Activated T-helper 1 cell treated with anti-CD3 and anti-CD28 coated beads, Interleukin-12 subunit alpha, Interleukin-12 subunit beta, Interleukin-2, Interleukin-4 antibody, amounts not matched to agents 30 ng/mL and 10 ng/mL and 1 ng/mL, durations not matched to agents 14 hours and 24 hours and 36 hours (primary cell): ENCODE results near the gene AP1M2. TPM values are rescaled to one million over a fixed set of nuclear protein-coding genes. Genes with fewer than 3 reads are reported as not detected.
"Not testable (repeated sequence)": the region's sequence is repeated elsewhere in the genome, so short reads cannot be mapped to it uniquely, and the experiment has no call there.

Source experiments
- DNase-seq: peaks from one replicate; pipeline ENCODE4 v3.0.0; 2021; ENCODE audit warnings: low spot score
- H3K27ac Mint-ChIP-seq: one replicate; pipeline ENCODE4 v1.8.0; 2021; ENCODE audit warnings: mild to moderate bottlenecking, mixed read lengths
- H3K27me3 Mint-ChIP-seq: one replicate; pipeline ENCODE4 v1.8.0; 2022; ENCODE audit warnings: mild to moderate bottlenecking, moderate library complexity, mixed read lengths; ENCODE audit not compliant: insufficient read depth
- H3K36me3 Mint-ChIP-seq: one replicate; pipeline ENCODE4 v1.8.0; 2021; ENCODE audit warnings: low read depth, mixed read lengths
- H3K4me1 Mint-ChIP-seq: one replicate; pipeline ENCODE4 v1.8.0; 2021; ENCODE audit warnings: low read depth, mixed read lengths
- H3K4me3 Mint-ChIP-seq: one replicate; pipeline ENCODE4 v1.8.0; 2021; ENCODE audit warnings: mild to moderate bottlenecking, moderate library complexity, mixed read lengths
- H3K9me3 Mint-ChIP-seq: one replicate; pipeline ENCODE4 v1.8.0; 2021; ENCODE audit warnings: mixed read lengths
- intact Hi-C: fragments of 100-400 bp; cut with micrococcal nuclease; formaldehyde crosslinking; loops from one replicate; pipeline ENCODE4 v1.15.1; 2024
- total RNA-seq: library from RNA; stranded (reverse); gene quantifications from 2 replicates; pipeline ENCODE4 v1.2.3, GENCODE V29; 2022

Gene AP1M2
- total RNA-seq, 1 donor from 2014 or later, result not detected

DNA sequence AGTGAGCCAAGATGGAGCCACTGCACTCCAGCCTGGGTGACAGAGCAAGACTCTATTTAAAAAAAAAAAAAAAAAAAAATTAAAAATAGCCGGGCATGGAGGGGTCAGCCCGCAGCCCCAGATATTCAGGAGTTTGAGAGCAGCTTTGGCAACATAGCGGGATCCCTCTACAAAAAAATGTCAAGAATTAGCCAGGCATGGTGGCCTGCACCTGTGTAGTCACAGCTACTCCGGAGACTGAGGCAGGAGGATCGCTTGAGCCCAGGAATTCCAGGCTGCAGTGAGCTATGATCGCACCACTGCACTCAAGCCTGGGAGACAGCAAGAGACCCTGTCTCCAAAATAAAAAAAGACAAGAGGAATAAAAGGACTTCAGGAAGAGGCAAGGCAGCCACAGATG, 716 bp downstream of the AP1M2 start:
- Mint-ChIP-seq H3K36me3 (peaks cover 6% of the 10 kb centered on the region), H3K27ac (no peak overlapping the region), H3K9me3 (no peaks in the 10 kb centered on the region), H3K4me3 (no peak overlapping the region), H3K4me1 (peaks cover 16% of the 10 kb centered on the region), H3K27me3 (peaks cover 19% of the 10 kb centered on the region)
- DNase-seq, result no peak
- intact Hi-C loops, result no loop called here

DNA sequence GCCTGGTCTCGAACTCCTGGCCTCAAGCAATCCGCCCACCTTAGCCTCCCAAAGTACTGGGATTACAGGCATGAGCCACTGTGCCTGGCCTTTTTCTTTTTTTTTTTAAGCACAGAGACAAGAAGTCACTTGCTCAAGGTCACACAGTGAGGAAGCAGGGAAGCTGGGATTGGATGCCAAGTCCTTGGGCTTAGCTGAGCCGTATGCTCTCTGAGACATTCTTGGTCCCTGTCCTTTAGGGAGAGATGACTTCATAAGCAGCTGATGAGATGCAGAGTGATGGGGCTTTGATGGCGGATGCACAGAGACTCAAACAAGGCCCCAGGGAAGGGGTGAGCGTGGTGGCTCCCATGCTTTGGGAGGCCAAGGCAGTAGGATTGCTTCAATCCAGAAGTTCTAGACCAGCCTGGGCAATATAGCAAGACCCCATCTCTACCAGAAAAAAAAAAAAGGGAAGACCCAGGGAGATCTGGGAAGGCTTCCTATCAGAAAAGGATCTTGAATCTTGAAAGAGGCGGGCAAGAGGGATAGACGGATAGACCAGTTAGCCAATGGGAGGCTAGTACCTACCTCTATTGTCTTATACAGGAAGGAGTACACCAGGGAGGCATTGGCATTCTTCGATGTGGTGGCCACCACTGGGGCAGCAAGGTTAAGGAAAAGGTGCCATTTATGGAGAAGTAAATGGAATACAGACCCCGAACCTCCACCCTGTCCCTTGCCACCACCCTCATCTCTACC, 3.9 kb downstream of the AP1M2 start:
- Mint-ChIP-seq H3K4me3 (no peak overlapping the region), H3K4me1 (peaks cover 16% of the 10 kb centered on the region), H3K36me3 (peaks cover 6% of the 10 kb centered on the region), H3K9me3 (no peaks in the 10 kb centered on the region), H3K27me3 (peaks cover 19% of the 10 kb centered on the region), H3K27ac (no peak overlapping the region)
- DNase-seq, result no peak
- intact Hi-C loops, result no loop called here

DNA sequence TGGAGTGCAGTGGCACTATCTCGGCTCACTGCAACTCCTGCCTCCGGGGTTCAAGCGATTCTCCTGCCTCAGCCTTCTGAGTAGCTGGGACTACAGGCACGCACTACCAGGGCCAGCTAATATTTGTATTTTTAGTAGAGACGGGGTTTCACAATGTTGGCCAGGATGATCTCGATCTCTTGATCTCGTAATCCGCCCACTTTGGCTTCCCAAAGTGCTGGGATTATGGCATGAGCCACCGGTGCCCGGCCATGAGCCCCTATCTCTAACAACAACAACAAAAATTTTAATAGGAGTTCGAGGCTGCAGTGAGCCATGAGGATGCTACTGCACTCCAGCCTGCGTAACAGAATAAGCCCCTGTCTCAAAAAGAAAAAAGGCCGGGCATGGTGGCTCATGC, 5.0 kb downstream of the AP1M2 start:
- Mint-ChIP-seq H3K27ac (no peak overlapping the region), H3K4me3 (no peak overlapping the region), H3K4me1 (peaks cover 12% of the 10 kb centered on the region), H3K27me3 (peaks cover 10% of the 10 kb centered on the region), H3K36me3 (no peaks in the 10 kb centered on the region), H3K9me3 (no peaks in the 10 kb centered on the region)
- intact Hi-C loops, result no loop called here
- DNase-seq, result no peak

DNA sequence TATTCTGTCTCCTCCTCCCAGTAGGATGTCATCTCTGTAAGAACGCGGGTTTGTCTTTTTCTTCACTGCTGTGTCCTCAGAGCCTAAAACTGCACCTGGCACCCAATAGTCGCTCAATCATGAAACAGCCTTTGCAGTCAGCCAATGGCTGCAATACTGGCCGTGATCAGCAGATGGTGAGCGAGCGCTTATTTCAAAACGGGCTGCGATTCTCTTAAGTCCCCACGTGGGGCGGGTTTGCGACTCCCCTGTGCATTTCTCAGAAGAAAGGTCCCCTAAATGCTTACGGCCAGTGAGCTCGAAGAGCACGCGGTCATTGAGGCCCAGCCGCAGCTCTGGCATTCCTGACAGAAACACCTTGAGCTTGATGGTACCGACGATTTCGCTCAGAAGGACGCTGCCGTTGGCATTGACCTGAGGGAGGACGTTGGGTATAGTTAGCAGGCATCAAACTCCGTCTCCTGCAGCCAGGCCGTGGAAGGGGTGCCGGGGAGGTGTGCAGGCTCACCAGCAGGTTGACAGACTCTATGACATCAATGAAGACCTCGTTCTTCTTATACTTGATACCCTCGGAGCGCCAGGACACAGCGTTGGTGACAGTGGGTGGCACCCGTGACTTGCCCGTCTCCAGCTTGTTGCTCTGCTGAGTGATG, 6.0 kb downstream of the AP1M2 start:
- H3K27ac Mint-ChIP-seq, result no peak overlapping the region
- peak; percentile 81 for DNase-seq
- H3K4me1 Mint-ChIP-seq, result peaks cover 12% of the 10 kb centered on the region

DNA sequence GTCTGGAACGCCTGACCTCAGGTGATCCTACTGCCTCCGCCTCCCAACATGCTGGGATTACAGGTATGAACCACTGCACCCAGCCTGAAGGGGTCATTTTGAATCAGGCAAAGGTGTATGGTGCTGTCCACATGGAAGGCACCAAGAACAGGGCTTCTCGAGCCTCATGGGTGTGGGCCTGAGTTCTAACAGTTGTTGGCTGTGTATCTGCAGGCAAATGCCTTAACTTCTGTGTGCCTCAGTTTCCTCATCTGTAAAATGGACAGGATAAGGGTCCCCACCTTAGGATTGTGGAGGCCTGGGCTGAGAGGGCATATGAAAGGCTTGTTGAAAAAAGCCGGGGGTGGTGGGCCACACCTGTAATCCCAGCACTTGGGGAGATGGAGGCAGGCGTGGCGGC, 9.2 kb downstream of the AP1M2 start:
- Mint-ChIP-seq H3K9me3 (no peaks in the 10 kb centered on the region), H3K27ac (no peak overlapping the region), H3K36me3 (no peaks in the 10 kb centered on the region), H3K27me3 (no peaks in the 10 kb centered on the region), H3K4me1 (peaks cover 13% of the 10 kb centered on the region), H3K4me3 (no peak overlapping the region)
- no peak for DNase-seq
- intact Hi-C loops, result no loop called here

More for the DNA sequence above, 6.0 kb downstream of the AP1M2 start:
- Mint-ChIP-seq H3K4me3 (no peak overlapping the region), H3K27me3 (peaks cover 6% of the 10 kb centered on the region), H3K9me3 (no peaks in the 10 kb centered on the region), H3K36me3 (no peaks in the 10 kb centered on the region)
- intact Hi-C loops, result loop anchor here (1.0 to 2.0 kb wide), 4 partner anchors 23 to 118 kb away; no protein-coding TSS in a partner anchor

DNA sequence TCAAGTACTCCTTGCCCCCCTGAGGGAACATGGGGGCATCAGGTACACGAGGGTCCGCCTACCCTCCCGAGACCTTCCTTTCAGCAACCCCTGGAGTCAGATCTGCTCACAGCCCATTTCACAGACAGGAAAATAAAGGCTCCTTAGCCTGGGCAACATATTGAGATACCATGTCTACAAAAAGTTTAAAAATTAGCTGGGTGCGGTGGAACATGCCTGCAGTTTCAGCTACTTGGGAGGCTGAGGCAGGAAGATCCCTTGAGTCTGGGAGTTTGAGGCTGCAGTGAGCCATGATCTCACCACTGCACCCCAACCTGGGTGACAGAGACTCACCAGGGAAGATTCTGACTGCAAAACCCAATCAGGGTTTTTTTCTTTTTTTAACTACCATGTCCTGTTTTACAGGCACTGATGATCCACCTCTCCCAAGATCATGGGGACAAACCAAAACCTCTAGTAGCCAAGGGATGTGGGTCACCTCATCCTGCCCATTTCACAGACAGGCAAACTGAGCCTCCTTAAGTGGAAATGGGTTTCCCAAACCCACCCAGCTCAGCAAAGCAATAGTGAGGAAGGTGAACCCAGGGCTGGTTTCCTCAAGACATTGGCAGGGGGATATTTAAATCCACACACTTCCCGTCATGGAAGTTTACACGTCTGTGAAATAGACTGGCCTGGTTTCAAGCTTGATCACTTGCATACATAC, 11.9 kb downstream of the AP1M2 start:
- H3K36me3 Mint-ChIP-seq, result no peaks in the 10 kb centered on the region
- intact Hi-C loops, result no loop called here
- H3K27ac Mint-ChIP-seq, result no peak overlapping the region
- H3K4me1 Mint-ChIP-seq, result peaks cover 13% of the 10 kb centered on the region
- no peak for DNase-seq
- no peaks in the 10 kb centered on the region for H3K27me3 Mint-ChIP-seq
- no peaks in the 10 kb centered on the region for H3K9me3 Mint-ChIP-seq
- no peak overlapping the region for H3K4me3 Mint-ChIP-seq

DNA sequence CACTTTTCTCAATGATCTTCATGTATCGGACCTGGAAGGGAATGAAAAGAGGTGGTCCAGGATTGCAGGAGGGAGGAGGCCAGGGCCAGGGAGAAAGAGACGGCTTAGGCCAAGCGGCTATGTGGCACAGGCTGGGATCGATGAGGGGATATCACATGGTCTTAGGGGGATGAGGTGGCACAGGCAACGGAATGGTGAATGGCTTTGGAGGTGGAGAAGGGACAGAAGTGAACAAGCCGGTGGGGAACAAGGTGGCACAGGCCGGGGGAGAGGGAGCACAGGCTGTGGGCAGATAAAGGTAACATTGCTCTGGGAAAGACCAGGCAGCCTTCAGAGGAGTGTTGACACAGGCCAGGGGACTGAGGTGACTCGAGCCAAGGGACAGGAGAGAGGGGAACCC, 12.7 kb downstream of the AP1M2 start:
- intact Hi-C loops, result no loop called here
- Mint-ChIP-seq H3K27me3 (no peaks in the 10 kb centered on the region), H3K4me3 (no peak overlapping the region), H3K9me3 (no peaks in the 10 kb centered on the region), H3K27ac (no peak overlapping the region), H3K36me3 (no peaks in the 10 kb centered on the region), H3K4me1 (peaks cover 14% of the 10 kb centered on the region)
- no peak for DNase-seq

DNA sequence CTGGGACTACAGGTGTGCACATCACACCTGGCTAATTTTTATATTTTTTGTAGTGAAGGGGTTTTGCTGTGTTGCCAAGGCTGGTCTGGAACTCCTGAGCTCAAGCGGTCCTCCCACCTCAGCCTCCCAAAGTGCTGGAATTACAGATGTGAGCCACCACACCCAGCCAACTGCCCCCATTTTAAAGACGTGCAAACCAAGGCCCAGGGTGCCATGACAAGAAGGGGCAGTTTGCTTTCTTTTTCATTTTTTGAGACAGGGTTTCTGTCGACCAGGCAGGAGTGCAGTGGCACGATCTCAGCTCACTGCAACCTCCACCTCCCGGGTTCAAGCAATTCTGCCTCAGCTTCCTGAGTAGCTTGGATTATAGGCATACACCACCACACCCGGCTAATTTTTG, 13.3 kb downstream of the AP1M2 start:
- H3K27me3 Mint-ChIP-seq, intact Hi-C loops, H3K27ac Mint-ChIP-seq: not testable (repeated sequence)

DNA sequence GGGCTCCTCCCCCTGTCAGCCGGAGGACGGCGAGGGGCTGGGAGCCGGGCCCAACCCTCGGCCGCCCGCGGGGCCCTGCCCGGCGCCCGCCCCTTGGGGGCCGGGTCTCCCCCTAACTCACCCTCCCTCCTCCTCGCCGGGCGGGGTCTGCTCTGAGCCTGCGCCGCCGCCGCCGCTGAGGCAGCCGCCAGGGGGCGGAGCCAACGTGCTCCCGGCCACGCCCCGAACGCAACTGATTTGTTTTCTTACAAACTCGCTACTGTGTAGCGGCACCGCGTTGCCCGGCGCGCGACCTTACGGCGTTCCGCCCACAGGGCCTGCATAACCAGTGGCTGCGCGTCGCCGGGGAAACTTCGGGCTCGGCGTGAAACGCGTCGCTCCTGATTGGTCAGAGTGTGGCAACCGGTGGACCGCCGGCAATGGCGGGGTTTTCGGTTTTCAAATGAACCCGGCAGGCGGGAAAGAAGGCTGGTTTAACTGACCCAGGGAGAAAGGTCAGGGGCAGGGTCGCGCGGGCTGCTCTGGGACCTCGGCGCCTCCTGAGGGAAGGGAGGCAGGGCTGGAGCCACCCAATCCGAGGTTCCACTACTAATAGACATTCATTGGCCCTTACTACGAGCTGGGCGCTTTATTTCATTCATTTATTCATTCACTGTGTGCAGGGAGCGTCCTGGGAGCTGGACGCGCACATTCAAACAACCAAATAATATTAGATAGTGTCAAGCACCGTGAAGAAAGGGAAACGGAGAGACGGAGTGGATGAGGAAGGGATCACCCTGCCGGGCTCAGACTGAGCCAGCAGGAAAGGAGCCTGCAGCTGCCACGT, 18.1 kb downstream of the AP1M2 start, which contains the start of gene CDKN2D:
Gene CDKN2D, minus strand, starts transcription at position 154 of the 826 bp plus-strand sequence. CDS start 326 bp downstream, outside the sequence.
- H3K36me3 Mint-ChIP-seq, result peaks cover 17% of the 10 kb centered on the region
- intact Hi-C loops, result loop anchor here (1.0 to 5.0 kb wide), 11 partner anchors 26 to 528 kb away; partner anchors contain the start of genes ATG4D, CDC37, DNMT1 and ICAM1
- H3K4me3 Mint-ChIP-seq, result peak within 1 kb of the TSS; percentile 95
- peak within 1 kb of the TSS; percentile 96 for H3K27ac Mint-ChIP-seq
- H3K9me3 Mint-ChIP-seq, result no peaks in the 10 kb centered on the region
- H3K4me1 Mint-ChIP-seq, result peaks cover 39% of the 10 kb centered on the region
- peak; percentile 100 for DNase-seq
- H3K27me3 Mint-ChIP-seq, result no peaks in the 10 kb centered on the region

More for the DNA sequence above, 13.3 kb downstream of the AP1M2 start:
- not testable (repeated sequence) for DNase-seq, H3K4me3 Mint-ChIP-seq, H3K9me3 Mint-ChIP-seq, H3K36me3 Mint-ChIP-seq
- peaks cover 19% of the 10 kb centered on the region for H3K4me1 Mint-ChIP-seq

DNA sequence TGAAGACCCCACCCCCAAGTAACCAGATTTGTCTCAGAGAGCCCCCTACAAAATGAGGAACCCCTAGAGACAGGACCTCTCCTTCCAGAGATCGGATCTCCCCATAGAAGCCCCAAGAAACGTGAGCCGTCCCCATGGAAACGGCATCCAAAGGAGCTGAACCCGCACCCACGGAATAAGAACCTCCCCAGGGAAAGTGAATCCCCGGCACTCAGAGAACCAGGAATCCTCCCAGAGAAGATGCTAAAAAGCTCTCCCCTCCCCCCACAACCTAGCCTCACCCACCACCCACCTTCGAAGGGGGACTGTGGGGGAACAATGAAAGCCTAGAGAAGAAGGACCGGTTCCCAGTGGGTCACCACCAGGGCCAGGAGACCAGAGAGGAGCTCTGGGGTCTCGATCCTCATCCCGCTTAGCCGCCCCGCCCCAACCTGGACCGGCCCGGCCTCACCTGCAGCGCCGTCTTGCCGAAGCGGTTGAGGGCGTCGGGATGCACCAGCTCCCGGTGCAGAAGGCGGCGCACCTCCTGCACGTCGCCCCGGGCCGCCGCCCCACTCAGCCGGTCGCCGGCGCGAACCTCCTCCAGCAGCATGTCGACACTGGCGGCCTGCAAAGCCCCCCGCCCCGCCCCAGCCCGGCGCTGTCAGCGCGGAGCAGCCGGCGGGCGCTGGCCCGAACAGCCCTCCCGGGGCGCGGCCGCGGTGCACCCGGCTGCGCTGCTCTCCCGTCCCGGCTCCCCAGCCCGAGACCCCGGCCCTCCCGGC, 18.9 kb downstream of the AP1M2 start:
- no peak for DNase-seq
- Mint-ChIP-seq H3K4me1 (peaks cover 39% of the 10 kb centered on the region), H3K4me3 (peak overlapping the region; percentile 95), H3K27me3 (no peaks in the 10 kb centered on the region), H3K27ac (peak overlapping the region; percentile 96), H3K36me3 (peaks cover 17% of the 10 kb centered on the region), H3K9me3 (no peaks in the 10 kb centered on the region)
- intact Hi-C loops, result loop anchor here (5.0 kb wide), 3 partner anchors 296 to 529 kb away; partner anchors contain the start of genes DNMT1 and ICAM1

DNA sequence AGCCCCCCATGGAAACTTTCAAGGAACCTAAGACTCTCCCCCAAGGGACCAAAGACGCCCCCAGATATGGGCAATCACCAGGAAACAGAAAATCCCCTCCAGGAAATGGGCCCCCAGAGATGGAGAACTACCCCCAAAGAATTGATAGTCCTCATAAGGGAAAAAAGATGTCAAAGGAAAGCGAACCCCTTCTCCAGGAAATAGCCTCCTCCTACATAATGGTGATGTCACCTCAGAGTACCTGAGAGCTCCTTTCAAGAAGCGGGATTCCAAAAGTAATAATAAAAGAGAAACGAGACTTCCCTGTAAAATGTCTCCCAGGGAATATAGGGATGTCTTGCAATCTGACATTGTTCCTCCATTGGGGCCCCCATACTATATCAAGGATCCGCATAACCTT, 19.5 kb downstream of the AP1M2 start:
- H3K27ac Mint-ChIP-seq, result peak overlapping the region; percentile 96
- no peaks in the 10 kb centered on the region for H3K9me3 Mint-ChIP-seq
- peak overlapping the region; percentile 95 for H3K4me3 Mint-ChIP-seq
- H3K27me3 Mint-ChIP-seq, result no peaks in the 10 kb centered on the region
- H3K36me3 Mint-ChIP-seq, result peaks cover 18% of the 10 kb centered on the region
- no peak for DNase-seq
- H3K4me1 Mint-ChIP-seq, result peaks cover 39% of the 10 kb centered on the region
- intact Hi-C loops, result loop anchor here (2.0 to 5.0 kb wide), 5 partner anchors 295 to 530 kb away; partner anchors contain the start of genes DNMT1, ICAM1 and SMARCA4
